SK-N-MC (cell line): ENCODE measurements around the gene GALNT3.

Experiments used
- EZH2 ChIP-seq: fragments of 200-600 bp; sonication (generic); IDR thresholded peaks from one replicate; pipeline ENCODE4 v1.6.1; 2017; ENCODE audit warnings: antibody characterized with exemption
- FOXP2 ChIP-seq: optimal IDR thresholded peaks from 2 replicates; pipeline ENCODE3; 2011; ENCODE audit warnings: mild to moderate bottlenecking, moderate library complexity; ENCODE audit not compliant: insufficient read depth; ENCODE audit errors: extremely low read length, control extremely low read depth
- POLR2AphosphoS5 ChIP-seq: IDR thresholded peaks from 2 replicates; pipeline ENCODE4 v1.6.1; 2012; ENCODE audit warnings: mild to moderate bottlenecking, low read depth, low read length, borderline replicate concordance

- TF ChIP-seq EZH2 (no peak), POLR2AphosphoS5 (no peak), FOXP2 (no peak)
These were observed 78.0 kb downstream of the GALNT3 start for GRCh38 chr2:165716091-165716490.
